Adipose tissue (tissue), 3 donors: Measurements from ENCODE around the gene TSSC4. TPM values are rescaled to one million over a fixed set of nuclear protein-coding genes. Genes with fewer than 3 reads are reported as not detected.
A peak's percentile ranks its signal among the peaks of the same experiment; 100 is the strongest.
"Not testable (repeated sequence)": the region's sequence is repeated elsewhere in the genome, so short reads cannot be mapped to it uniquely, and the experiment has no call there.

ENCODE experiments used
- H3K27ac ChIP-seq: one replicate; pipeline ENCODE4 v1.5.1; 2013; ENCODE audit warnings: low read depth, low read length
- WGBS, 3 donors: extraction: QIAGEN DNeasy Blood & Tissue Kit; methylation state at CpG; one replicate each; pipeline ENCODE4 v1.1.7; 2013; 5-methylcytosine and 5-hydroxymethylcytosine counted together
- polyA plus RNA-seq, 3 donors: library from polyadenylated mRNA; stranded (reverse); fragments of 200-250 nt; gene quantifications; one replicate each; pipeline ENCODE4 v1.2.3, GENCODE V29; 2013
- donor health status: healthy with polysubstance abuse.
- donor health status: Bipolar disorder and iron deficiency.
- donor health status: healthy.

TSSC4 gene
- 10 to 100 TPM; 21.0 to 58.0 (median 49.8) TPM for polyA plus RNA-seq

DNA sequence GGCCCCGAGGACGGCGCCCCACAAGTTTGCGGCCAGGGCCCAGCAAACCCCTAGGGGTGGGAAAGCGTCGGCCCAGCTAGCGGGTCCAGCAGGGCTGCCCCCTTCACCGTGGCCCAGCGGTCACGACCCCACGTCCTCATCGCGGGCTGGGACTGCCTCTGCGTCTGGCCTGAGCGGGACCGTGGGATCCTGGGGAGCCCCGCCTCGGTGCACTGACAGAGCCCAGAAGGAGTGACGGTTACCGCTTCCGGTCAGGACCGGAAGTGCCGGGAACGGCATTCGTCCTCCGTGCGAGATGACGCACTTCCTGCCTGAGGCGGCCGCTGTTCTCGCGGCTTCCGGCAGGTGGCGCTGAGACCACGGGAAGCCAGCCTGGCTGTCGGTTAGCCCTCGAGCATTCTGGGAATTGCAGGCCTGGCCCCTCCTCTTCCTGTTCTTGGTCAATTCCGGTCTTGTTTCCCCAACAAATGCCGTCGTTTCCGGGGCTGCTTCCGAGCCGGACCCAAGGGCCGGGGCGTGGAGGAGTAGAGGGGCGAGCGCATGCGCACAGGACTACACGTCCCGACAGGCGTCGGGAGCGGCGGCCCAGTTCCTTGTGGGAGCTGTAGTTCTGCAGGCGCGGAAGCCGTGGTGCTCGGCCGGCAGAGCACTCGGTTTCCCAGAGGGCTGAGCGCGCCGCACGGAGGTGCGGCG lies at the start of gene TSSC4:
Gene TSSC4 (plus strand): TSS at position 682 of the 693 bp plus-strand sequence. CDS start 1,884 bp downstream, outside the sequence.
- 0 to 1% (median 0%) methylated on average over 66 of the region's 66 CpGs for WGBS, 3 donors

GRCh38 chr11:2351701-2352100 lies 48.8 kb upstream of the TSSC4 start:
- 86 to 90% (median 88%) methylated on average over 3 of the region's 3 CpGs for WGBS, 3 donors
- H3K27ac ChIP-seq: no peak overlapping the region

More for the DNA sequence above, at the start of gene TSSC4:
- H3K27ac ChIP-seq: peak within 1 kb of the TSS; percentile 96

DNA sequence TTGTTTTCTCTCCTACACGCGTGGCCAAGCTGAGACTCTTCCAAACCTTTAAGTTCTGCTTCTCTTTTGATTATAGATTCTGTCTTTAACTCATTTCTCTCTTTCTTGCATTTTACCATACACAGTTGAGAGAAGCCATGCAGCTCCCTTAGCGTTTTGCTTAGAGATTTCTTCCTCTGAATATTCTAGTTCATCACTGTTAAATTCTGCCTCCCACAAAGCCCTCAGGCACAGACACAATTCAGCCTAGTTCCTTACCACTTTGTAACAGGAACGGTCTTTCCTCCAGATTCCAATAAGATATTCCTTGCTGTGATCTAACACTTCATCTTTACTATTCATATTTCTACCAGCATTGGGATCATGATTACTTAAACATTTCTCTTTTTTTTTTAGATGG lies 48.1 kb upstream of the TSSC4 start:
- no peak overlapping the region for H3K27ac ChIP-seq
- 80 to 85% (median 83%) methylated on average over 4 of the region's 4 CpGs for WGBS, 3 donors

- no peak overlapping the region for H3K27ac ChIP-seq
- WGBS, 3 donors: 74 to 82% (median 77%) methylated on average over 7 of the region's 7 CpGs
Observed at GRCh38 chr11:2355000-2355644, 45.4 kb upstream of the TSSC4 start.

- H3K27ac ChIP-seq: no peak overlapping the region
- 69 to 81% (median 77%) methylated on average over 8 of the region's 8 CpGs for WGBS, 3 donors
Observed at GRCh38 chr11:2357246-2357645, 43.3 kb upstream of the TSSC4 start.

- 91 to 96% (median 94%) methylated on average over 12 to 13 of the region's 13 CpGs for WGBS, 3 donors
- H3K27ac ChIP-seq: not testable (repeated sequence)
Observed at GRCh38 chr11:2357651-2358050, 42.9 kb upstream of the TSSC4 start.

GRCh38 chr11:2358754-2359442 lies 41.7 kb upstream of the TSSC4 start:
- WGBS, 3 donors: 88 to 94% (median 93%) methylated on average over 11 of the region's 11 CpGs
- H3K27ac ChIP-seq: no peak overlapping the region

DNA sequence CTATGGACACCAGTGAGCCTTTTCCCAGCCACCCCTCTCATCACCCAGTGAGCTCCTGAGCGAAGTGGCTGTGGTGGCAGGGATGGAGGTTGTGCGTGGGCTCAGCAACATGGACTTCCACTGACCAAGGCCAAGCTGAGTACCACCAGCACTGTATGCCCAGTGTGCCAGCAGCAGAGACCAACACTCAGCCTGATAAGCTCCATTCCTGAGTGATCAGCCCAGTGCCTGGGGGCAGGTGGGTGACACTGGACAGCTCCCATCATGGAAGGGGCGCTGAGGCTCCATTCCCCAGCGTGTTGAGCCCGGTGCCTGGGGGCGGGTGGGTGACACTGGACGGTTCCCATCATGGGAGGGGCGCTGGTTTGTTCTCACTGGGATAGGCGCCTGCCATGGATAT lies 41.0 kb upstream of the TSSC4 start:
- H3K27ac ChIP-seq: no peak overlapping the region
- WGBS, 3 donors: 92 to 95% (median 94%) methylated on average over 9 of the region's 9 CpGs

DNA sequence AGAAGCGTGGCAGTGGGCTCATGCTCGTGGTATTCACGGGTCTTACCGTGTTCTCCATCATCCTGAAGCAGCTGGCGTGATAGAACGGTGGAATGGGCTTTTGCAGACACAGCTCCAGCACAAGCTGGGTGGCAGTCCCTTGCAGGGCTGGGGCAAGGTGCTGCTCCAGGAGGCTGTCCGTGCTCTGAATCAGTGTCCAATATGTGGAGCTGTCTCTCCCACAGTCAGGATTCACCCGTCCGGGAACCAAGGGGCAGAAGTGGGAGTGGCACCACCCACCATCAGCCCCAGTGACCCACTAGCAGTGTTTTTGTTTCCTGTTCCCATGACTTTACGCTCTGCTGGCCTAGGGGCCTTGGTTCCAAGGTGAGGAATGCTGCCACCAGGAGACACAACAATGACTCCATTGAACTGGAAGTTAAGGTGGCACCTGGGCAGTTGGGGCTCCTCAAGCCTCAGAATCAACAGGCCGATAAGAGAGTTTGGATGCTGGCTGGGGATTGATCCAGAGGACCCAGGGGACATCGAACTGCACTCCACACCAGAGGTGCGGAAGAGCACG lies 40.4 kb upstream of the TSSC4 start:
- H3K27ac ChIP-seq: no peak overlapping the region
- 81 to 92% (median 92%) methylated on average over 14 of the region's 14 CpGs for WGBS, 3 donors

GRCh38 chr11:2361565-2361964 lies 39.0 kb upstream of the TSSC4 start:
- 78 to 85% (median 83%) methylated on average over 9 of the region's 9 CpGs for WGBS, 3 donors
- no peak overlapping the region for H3K27ac ChIP-seq

GRCh38 chr11:2362414-2362813 lies 38.1 kb upstream of the TSSC4 start:
- 82 to 89% (median 87%) methylated on average over 7 of the region's 7 CpGs for whole genome bisulfite sequencing, 3 donors
- no peak overlapping the region for H3K27ac ChIP-seq

DNA sequence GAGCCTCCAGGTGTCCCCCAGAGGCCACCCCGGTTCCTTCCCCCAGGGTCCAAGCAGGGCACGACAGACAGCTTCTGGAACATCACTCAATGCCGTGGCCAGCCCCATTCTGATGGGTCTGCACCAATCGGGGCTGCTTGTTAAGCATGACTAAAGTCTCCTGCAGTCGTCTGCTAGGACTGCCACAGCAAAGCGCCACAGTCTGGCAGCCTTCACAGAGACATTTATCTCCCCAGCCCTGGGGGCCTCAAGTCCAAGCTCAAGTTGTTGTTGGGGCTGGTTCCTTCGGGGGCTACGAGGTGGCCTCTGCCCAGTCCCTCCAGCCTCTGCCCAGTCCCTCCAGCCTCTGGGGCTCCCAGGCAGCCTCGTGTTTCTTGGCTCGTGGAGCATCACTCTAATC lies 37.4 kb upstream of the TSSC4 start:
- H3K27ac ChIP-seq: no peak overlapping the region
- WGBS, 3 donors: 83 to 90% (median 87%) methylated on average over 10 of the region's 10 CpGs

DNA sequence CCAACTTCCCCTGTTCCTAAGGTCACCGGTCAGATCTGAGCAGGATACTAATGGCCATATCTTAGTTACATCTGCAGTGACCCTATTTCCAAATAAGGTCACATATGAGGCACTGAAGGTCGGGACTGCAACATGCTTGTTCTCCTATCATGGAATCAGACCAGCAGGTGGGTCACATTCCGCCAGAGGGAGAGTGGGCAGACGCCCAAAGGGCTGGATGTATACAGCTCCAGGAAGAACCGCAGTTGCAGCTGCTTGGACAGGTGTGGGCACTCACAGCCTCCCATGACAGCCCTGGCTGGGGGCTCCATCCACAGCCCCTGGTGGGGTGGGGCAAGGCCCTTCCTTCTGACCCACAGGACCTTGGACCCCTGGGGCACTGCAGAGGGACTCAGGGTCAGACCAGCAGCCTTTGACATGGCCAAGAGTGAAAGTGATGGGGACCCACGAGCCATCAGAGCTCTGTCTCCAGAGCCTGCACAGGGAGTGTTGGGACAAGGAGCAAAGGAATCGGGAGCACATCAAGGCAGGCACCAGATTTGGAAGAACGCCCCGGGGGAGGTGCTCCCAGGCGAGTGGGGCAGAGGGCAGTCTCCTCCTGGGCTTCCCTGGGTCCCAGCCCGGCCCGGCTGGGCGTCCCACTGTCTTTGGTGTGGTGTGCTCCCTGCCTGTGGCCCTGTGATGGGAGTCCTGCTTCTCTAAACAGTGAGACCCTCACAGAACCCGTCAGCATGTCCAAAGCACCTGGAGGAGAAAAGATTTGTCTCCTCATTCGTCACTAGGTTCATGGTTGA lies 36.8 kb upstream of the TSSC4 start:
- WGBS, 3 donors: 88% methylated on average over 14 to 15 of the region's 15 CpGs
- H3K27ac ChIP-seq: no peak overlapping the region

DNA sequence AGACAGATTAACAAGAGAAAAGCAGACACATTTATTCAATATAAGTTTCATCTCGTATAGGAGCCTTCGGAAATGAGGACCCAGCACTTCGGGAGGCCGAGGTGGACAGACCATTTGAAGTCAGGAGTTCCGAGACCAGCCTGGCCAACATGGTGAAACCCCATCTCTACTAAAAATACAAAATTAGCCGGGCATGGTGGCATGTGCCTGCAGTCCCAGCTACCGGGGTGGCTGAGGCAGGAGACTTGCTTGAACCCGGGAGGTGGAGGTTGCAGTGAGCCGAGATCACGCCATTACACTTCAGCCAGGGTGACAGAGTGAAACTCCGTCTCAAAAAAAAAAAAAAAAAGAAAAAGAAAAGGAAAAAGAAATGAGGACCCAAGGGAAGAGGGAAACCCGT lies 36.2 kb upstream of the TSSC4 start:
- WGBS, 3 donors: 93 to 96% (median 95%) methylated on average over 12 of the region's 12 CpGs
- not testable (repeated sequence) for H3K27ac ChIP-seq

DNA sequence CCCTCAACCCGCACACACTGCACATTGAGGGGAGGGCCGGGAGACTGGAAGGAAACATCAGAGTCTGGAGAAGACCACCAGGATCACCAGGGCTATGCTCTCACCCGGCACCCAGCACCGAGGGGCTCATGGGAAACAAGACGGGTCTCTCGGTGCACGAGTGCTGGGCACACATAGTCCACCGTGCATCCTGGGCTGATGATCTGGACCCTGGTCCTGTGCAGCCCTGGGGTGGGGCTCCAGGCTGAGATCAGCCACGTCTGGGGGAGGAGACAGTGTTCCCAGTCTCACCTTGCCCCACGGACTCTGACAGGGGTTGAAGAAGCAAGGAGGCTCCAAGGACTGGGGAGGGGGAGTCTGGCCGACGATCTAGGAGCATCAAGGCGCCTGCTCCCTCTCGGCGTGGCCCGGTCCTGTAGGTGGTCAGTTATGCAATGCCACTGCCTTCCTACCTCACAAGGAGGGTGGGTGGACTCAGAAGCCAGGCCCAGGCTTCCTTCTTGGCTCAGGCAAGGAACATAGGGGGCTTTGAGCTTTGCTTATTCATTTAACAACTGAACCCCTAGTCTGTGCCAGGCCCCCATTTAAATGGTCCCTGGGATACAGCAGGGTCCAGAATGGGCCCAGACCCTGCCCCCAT lies 34.9 kb upstream of the TSSC4 start:
- no peak overlapping the region for H3K27ac ChIP-seq
- 81 to 90% (median 88%) methylated on average over 16 of the region's 16 CpGs for WGBS, 3 donors

DNA sequence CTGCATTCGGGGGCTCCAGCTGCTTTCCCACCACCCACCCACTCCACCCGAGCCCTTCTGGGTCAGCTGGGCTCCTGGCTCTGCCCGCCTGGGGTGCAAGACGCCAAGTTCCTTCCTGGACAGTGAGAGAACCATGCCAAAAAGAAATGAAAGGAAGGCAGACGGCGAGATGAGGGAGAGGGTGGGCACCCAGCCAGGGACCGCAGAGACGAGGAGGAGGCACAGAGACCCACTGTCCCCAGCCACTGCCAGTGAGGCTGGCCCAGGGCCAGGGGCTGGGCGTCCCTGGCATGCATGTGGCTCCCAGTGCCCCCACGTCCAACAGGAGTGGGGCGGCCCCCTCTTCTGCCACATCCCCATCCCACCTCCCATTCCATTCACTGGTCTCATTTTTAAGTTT lies 34.3 kb upstream of the TSSC4 start:
- 40 to 65% (median 47%) methylated on average over 11 of the region's 11 CpGs for WGBS, 3 donors
- H3K27ac ChIP-seq: no peak overlapping the region

DNA sequence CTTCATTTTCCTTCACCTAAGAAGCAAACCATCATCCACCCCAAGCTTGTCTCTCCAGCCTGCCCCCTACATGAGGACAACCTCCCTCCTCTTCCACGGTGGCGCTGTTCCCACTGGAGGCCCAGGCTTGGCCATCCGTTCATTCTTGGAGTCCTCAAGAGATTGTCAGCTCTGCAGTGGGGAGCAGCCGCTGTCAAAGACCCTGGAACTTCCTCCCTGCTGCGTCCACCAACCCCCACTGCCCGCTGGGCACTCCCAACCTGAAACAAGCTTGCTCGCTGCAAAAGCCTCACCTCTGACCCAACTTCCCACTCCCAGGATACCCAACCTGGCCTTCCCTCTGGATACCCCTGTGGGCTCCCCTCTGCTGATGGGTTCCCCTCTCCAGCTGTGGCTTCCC lies 33.8 kb upstream of the TSSC4 start:
- no peak overlapping the region for H3K27ac ChIP-seq
- 79 to 83% (median 82%) methylated on average over 7 of the region's 7 CpGs for WGBS, 3 donors
